Peyer's patch (tissue), 4 donors: ENCODE data around the gene CRACR2B. TPM values are rescaled to one million over a fixed set of nuclear protein-coding genes. Genes with fewer than 3 reads are reported as not detected.

Experiments used
- DNase-seq, 3 donors: peaks; one replicate each; pipeline ENCODE4 v3.0.0-alpha.2; 2017 to 2019
- H3K27ac ChIP-seq, 4 donors: fragments of 200-600 bp; sonication (generic); one replicate each; pipeline ENCODE4 v1.5.1; 2016 to 2019
- H3K27me3 ChIP-seq, 2 donors: fragments of 200-600 bp; sonication (generic); one replicate each; pipeline ENCODE4 v1.5.1; 2019
- H3K36me3 ChIP-seq, 3 donors: fragments of 200-600 bp; sonication (generic); one replicate each; pipeline ENCODE4 v1.5.1; 2016 to 2019
- H3K4me1 ChIP-seq, 4 donors: fragments of 200-600 bp; sonication (generic); one replicate each; pipeline ENCODE4 v1.5.1; 2016 to 2019
- H3K4me3 ChIP-seq, 4 donors: fragments of 200-600 bp; sonication (generic); 1 replicate in 3 of 4; 2 replicates in 1 of 4; pipeline ENCODE4 v1.5.1; 2016 to 2019; ENCODE audit warnings: mild to moderate bottlenecking in 1 of 4
- H3K9me3 ChIP-seq, 4 donors: fragments of 200-600 bp; sonication (generic); one replicate each; pipeline ENCODE4 v1.5.1; 2016 to 2019; ENCODE audit warnings: mild to moderate bottlenecking in 1 of 4
- CTCF ChIP-seq, 6 experiments: fragments of 450-650 bp in 4 of 6; fragments of 200-600 bp in 2 of 6; sonication (generic) in 1 of 6; IDR thresholded peaks; one replicate each; pipeline ENCODE4 v1.5.1; 2017 to 2019; ENCODE audit warnings: antibody characterized with exemption in 6 of 6, mild to moderate bottlenecking in 3 of 6, moderate library complexity in 1 of 6
- POLR2A ChIP-seq, 2 donors: fragments of 450-650 bp; IDR thresholded peaks; one replicate each; pipeline ENCODE4 v1.5.1; 2017; ENCODE audit warnings: antibody characterized with exemption in 2 of 2, mild to moderate bottlenecking in 2 of 2, moderate library complexity in 2 of 2
- total RNA-seq, 4 donors: library from RNA; depleted of rRNA; stranded (reverse); fragments of >200 nt; gene quantifications; one replicate each; pipeline ENCODE4 v1.1.0, GENCODE V29; 2016

Gene CRACR2B
- total RNA-seq, 4 donors from 2014 or later, result 44.0 to 175 (median 110) TPM

GRCh38 chr11:820655-821511 lies 6.8 kb upstream of the CRACR2B start:
- TF ChIP-seq POLR2A (IDR thresholded peaks at IDR 0.05) (peak; percentile 56 to 57), CTCF (IDR thresholded peaks at IDR 0.05) (peak in 2 of 6 experiments; percentile 7 to 14)
- peaks cover 7 to 39% (median 18%) of the 10 kb centered on the region in 4 donors for H3K4me1 ChIP-seq

GRCh38 chr11:821512-822371 lies 6.0 kb upstream of the CRACR2B start:
- H3K4me3 ChIP-seq, result peak overlapping the region in 2 of 4 donors; percentile 75 to 78
- H3K36me3 ChIP-seq, result peaks cover 0 to 38% (median 0%) of the 10 kb centered on the region in 3 donors
- H3K27me3 ChIP-seq, result no peaks in the 10 kb centered on the region
- H3K4me1 ChIP-seq, result peaks cover 12 to 48% (median 22%) of the 10 kb centered on the region in 4 donors
- peak overlapping the region in 3 of 4 donors; percentile 96 to 98 (median 97) for H3K27ac ChIP-seq
- no peak for TF ChIP-seq CTCF (IDR thresholded peaks at IDR 0.05)
- no peak for TF ChIP-seq POLR2A (IDR thresholded peaks at IDR 0.05)
- DNase-seq, result no peak
- H3K9me3 ChIP-seq, result no peaks in the 10 kb centered on the region

More at GRCh38 chr11:820655-821511, 6.8 kb upstream of the CRACR2B start:
- DNase-seq, result peak in 2 of 3 donors; percentile 86 to 88
- peak overlapping the region; percentile 75 to 97 (median 80) for H3K4me3 ChIP-seq
- peaks cover 0 to 38% (median 0%) of the 10 kb centered on the region in 3 donors for H3K36me3 ChIP-seq
- no peaks in the 10 kb centered on the region for H3K9me3 ChIP-seq
- H3K27me3 ChIP-seq, result no peaks in the 10 kb centered on the region
- peak overlapping the region; percentile 96 to 98 (median 96) for H3K27ac ChIP-seq

GRCh38 chr11:823441-824291 lies 4.1 kb upstream of the CRACR2B start:
- H3K4me1 ChIP-seq, result peaks cover 16 to 65% (median 32%) of the 10 kb centered on the region in 4 donors
- H3K36me3 ChIP-seq, result peaks cover 0 to 38% (median 0%) of the 10 kb centered on the region in 3 donors
- no peak overlapping the region for H3K27ac ChIP-seq
- no peak overlapping the region for H3K4me3 ChIP-seq
- peaks cover 0 to 3% of the 10 kb centered on the region in 2 donors for H3K27me3 ChIP-seq
- DNase-seq, result no peak
- H3K9me3 ChIP-seq, result no peaks in the 10 kb centered on the region
- TF ChIP-seq POLR2A (IDR thresholded peaks at IDR 0.05) (no peak), CTCF (IDR thresholded peaks at IDR 0.05) (no peak)

- H3K9me3 ChIP-seq, result no peaks in the 10 kb centered on the region
- no peak overlapping the region for H3K4me3 ChIP-seq
- peaks cover 0 to 38% (median 0%) of the 10 kb centered on the region in 3 donors for H3K36me3 ChIP-seq
- H3K27me3 ChIP-seq, result peaks cover 0 to 8% of the 10 kb centered on the region in 2 donors
- H3K4me1 ChIP-seq, result peaks cover 19 to 68% (median 35%) of the 10 kb centered on the region in 4 donors
- no peak for DNase-seq
- no peak for TF ChIP-seq POLR2A (IDR thresholded peaks at IDR 0.05)
- no peak for TF ChIP-seq CTCF (IDR thresholded peaks at IDR 0.05)
- peak overlapping the region in 1 of 4 donors; percentile 81 for H3K27ac ChIP-seq
These were observed 3.3 kb upstream of the CRACR2B start for GRCh38 chr11:824292-824880.
